HG03469 (cell line): ENCODE results near the gene OR6N1.

Source experiments
- ATAC-seq: cut with Tn5 transposase; IDR thresholded peaks from one replicate; pipeline ENCODE4 v1.9.1; 2021; ENCODE audit warnings: mild to moderate bottlenecking, moderate library complexity, moderate number of reproducible peaks; ENCODE audit not compliant: unreplicated experiment

Gene OR6N1, protein sequence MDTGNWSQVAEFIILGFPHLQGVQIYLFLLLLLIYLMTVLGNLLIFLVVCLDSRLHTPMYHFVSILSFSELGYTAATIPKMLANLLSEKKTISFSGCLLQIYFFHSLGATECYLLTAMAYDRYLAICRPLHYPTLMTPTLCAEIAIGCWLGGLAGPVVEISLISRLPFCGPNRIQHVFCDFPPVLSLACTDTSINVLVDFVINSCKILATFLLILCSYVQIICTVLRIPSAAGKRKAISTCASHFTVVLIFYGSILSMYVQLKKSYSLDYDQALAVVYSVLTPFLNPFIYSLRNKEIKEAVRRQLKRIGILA

DNA sequence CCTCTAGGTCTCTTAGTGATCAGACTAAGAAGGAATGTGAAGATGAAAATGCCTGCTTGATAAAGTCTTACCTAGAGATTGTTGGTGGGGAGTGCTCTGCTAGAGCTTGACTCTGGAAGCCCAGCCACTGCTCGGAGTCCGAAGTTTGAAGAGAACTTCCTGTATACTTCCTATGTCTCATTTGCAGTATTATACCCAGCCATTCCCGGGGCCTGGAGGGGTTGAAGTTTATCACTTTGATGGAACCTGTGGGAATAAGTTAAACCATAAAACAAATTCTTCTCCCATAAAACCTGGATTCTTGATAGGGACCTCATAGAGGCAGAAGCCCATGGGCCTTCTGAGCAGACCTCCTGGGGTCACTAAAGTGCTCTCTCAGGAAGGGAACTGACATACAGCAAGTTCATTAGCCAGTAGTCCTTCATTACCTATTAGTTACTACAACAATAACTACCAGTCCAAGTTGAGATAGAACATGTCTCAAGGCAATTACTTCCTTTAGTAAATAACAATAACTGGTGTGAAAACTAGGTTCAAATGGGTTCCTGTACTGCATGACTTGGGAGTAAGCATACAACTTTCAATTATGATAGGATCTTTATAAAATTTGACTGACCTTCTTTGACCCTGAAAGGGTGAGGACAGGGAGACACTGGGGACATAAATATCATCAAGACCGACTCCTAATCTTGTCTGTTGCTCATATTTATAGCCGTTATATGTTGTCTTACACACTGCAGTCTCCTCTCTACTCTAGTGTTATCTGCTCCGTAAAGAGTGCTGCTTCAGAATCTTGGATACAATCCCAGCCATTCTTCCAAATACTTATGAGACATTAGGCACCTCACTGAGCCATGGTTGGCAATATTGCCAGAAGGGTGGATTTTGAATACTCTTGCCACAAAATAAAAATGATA lies at the start of gene OR6N1:
Gene OR6N1, minus strand, starts transcription at position 246 of the 917 bp plus-strand sequence. CDS start 5,513 bp downstream, outside the sequence.
- ATAC-seq, result no peak

DNA sequence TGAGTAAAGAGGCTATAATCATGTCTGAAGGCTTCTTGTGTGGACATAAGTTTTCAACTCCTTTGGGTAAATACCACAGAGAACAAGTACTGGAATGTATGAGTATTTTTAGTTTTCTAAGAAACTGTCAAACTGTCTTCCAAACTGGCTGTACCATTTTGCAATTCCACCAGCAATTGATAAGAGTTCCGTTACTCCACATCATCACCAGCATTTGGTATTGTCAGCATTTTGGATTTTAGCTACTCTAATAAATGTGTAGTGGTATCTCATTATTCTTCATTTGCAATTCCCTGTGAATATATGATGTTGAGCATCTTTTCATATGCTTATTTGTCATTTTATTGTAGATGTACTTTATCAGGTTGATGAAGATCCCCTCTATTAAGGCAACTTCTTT lies 49.7 kb upstream of the OR6N1 start:
- no peak for ATAC-seq

DNA sequence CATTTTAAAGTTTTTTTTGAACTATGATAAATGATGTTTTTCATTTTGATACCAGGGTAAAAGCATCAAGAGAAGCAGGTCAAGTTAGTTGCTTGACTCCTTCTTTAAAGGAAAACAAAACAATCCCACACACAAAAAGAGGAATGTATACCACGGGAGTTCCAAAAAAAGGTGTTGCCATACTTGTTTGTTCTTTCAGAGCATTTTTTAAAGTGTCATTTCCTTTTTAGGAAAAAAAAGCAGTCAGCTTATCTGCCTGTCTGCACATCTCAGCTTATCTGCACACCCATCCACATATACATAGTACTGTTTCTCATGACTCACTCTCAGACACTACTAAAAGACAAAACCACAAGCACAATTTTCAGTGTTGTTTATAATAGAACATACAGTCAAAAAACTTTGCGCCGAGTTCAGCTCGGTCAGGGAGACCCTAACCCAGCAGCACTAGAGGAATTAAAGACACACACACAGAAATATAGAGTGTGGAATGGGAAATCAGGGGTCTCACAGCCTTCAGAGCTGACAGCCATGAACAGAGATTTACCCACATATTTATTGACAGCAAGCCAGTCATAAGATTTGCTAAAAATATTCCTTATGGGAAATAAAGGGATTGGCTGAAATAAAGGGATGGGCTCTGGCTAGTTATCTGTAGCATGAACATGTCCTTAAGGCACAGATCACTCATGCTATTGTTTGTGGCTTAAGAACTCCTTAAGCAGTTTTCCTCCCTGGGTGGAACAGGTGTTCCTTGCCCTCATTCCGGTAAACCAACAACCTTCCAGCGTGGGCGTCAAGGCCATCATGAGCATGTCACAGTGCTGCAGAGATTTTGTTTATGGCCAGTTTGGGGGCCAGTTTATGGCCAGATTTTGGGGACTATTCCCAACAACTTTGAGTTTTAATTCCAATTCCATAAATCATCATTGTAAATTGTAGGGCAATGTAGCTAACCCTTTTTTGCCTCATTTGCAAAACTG lies 47.8 kb upstream of the OR6N1 start:
- ATAC-seq, result peak; percentile 67

DNA sequence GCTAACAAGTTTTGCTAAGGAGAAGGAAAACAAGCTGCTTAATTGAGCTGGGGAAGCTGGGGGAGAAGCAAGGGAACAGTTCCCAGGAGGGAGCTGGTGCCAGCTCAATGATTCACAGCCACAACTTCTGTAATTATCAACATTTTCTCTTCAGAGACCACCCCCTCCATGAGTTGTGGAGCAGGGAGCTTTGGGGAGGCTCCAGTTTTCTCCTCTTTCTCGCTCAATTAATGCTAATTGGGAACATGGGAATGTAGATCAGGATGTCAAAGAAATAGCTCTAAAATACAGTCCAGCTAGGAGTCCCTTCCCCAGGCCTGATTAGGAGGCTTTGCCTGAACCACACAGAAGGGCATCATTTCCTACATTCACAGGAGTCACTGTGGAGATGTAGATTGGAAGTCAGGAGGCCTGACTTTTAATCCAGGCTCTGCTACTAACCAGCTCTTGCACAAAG lies 47.0 kb upstream of the OR6N1 start:
- no peak for ATAC-seq

DNA sequence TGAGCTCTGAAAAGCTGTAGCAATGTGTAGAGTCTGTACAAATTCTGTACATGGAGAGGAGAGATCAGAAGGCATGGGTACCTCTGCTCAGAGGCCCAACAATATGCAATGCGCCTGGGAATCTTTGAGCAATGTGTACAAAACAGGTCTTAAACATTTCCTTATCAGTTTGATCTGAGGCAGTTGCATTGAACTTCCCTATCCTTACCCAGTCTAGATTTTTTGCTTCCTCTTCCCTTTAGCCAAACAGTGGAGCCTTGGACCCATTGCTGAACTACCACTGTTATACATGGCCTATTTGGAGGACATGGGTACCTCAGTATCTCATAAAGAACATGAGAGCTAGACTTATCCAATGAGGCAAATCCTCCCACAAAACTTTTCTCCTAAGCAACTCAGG lies 46.6 kb upstream of the OR6N1 start:
- ATAC-seq, result no peak

DNA sequence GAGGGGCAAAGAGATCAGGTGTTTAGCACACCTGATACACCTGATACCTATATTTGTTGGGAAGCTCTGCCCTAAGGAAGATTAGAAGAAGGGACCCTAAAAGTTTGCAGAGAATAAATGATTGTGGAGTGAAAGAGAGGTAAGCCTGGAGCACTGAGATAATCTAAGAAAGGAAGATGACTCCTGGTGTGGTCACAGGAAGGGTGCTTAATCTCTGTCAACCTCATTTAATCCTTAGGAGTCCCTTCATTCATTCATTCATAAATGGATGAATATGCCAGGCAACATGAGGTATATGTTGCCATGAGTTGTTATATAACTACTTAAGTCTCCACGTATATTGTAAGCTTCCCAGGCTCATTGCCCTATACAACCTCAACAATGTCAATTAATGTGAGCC lies 43.0 kb upstream of the OR6N1 start:
- ATAC-seq, result no peak

DNA sequence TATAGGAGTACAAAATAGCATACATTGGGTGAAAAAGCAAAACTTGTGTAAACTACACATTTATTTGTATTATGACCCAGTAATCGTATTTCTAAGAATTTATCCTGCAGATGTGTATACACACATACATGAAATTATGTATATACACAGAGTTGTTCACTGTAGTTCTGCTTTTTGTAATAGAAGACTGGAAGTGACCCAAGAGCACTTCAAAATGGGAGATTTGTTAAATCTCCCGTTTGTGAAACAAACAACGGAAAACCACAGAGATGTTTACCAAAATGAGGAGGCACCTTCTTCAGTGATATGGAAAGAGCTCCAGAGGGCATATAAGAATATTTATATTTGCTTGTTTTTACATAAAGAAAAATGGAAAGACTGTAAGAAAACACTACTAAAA lies 41.2 kb upstream of the OR6N1 start:
- no peak for ATAC-seq

DNA sequence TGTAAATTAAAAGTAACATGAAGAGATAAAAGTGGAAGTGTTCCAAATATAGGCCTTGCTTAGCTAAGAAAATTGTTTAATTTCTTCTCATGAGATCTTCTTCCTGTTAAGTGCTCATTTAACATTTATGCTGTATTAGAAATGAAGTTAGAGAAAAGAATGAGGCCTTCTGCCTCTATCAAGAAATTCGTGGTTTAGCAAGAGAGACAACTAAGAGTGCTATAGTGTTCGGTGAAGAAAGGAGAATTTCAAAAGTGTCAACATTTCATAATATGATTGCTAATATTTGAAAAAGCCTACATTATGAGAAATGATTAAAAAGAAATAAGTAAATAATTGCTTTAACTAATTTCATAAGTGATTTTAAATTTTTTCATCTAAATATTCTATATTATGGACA lies 40.3 kb upstream of the OR6N1 start:
- ATAC-seq, result no peak

DNA sequence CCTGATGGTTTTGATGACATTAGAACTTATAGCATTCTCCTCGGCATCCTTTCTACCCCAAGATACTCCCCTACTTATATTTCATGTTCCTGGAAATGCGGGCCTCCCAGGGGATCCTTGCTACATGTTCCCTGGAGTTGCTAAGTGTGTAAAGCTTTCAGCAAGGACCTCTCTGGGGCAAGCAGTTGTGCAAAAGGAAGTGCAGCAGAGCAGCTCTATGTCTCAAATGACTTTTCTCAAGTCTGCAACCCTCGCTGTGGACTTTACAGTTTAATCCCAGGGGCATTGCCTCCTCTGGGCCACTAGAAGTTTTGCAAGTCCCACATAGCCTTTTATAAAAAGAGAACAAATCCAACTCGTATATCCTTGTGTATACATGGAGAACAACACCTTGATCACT lies 38.3 kb upstream of the OR6N1 start:
- no peak for ATAC-seq

DNA sequence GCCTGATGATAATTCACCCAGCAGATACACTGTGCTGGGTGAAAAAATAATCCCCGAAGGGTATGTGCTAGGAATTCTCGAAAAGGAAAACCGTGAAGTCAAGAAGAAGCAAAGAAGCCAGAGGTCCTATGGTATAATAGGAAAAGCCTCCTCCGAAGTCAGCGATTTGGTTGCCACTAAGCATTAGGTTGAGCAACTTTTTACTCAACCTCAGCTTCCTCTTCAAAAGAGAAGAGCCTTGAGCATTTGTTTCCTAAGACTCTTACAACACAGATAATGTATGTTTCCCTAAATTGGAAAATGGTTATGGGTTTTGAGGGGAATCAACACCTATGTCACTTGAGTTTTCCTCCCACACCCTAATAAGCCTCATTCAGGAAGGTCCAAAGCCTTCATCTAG lies 37.9 kb upstream of the OR6N1 start:
- no peak for ATAC-seq

DNA sequence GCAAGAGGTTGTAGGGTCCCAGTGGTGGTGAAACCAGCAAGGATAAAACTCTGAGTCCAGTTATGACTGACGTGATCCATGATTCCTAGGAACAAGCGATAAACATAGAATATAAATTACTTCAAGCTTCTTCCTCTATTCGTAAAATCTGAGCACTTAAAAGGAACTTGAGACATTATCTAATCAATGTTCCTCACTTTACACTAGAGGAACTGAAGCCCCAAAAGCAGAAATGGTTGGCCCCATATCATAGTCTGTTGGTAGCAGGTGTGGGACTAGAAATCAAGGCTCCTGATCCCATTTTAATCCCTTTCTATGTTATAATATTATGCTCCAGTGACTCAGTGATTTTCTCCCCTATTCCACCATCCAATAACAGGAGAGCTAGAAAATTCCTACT lies 37.3 kb upstream of the OR6N1 start:
- ATAC-seq, result no peak

DNA sequence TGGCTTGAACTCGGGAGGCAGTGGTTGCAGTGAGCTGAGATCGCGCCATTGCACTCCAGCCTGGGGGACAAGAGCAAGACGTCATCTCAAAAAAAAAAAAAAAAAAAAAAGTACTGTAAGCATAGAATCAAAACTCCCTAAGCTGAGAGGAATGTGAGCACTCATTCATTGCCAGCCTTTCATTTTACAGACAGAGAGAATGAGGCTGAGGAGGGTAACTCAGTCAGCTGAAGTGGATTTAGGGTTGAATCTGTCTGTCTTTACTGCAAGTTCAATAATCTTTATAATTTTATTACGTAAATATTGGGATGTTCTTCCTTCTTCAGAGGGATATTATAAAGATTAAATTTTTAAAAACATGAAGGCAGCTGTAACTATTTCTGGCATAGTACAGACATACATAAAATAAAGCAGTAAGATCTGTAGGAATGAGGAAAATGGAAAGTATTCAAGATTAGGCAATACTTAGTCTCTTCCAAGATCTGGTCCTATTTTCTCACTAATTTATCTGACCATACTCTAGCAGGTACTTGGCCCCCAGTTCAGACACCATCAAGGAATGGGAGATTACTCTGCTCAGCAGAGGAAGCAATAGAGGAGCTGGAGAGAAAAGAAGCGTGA lies 35.0 kb upstream of the OR6N1 start:
- ATAC-seq, result no peak

DNA sequence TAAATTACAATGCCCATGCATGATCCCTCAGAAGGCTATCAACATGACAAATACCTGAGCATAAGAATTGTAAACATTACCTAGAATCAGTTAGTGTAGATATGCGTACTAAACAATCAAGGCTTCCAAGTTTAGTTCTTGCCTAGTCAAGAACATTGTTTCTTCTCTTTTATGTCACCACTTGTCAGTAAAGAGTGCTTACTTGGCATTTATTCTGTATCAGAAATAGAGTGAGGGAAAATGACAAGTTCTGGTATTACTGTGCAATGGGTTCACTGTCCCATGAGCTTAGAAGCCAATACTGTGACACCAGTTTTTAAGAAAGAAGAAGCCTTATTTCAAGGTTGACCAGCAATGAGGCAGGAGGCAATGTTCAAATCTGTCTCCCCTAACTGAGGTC lies 31.7 kb upstream of the OR6N1 start:
- no peak for ATAC-seq

DNA sequence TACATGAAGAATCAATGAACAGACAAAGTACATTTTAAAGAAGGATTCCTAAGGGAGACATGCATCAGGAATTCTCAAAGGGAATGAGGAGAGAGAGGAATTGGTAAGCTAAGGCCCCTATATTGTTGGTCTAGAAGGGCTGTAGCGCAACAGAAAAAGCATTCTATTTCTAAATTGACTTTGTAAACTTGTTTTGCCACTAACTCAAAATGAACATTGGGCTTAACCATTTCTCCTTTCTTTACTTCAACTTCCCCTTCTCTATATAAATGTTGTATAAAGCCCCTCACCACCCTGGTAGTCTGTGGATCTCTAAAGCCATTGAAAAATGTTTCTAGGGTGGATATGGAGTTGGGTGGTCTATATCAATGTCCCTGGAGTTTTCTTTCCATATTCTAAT lies 29.4 kb upstream of the OR6N1 start:
- no peak for ATAC-seq

DNA sequence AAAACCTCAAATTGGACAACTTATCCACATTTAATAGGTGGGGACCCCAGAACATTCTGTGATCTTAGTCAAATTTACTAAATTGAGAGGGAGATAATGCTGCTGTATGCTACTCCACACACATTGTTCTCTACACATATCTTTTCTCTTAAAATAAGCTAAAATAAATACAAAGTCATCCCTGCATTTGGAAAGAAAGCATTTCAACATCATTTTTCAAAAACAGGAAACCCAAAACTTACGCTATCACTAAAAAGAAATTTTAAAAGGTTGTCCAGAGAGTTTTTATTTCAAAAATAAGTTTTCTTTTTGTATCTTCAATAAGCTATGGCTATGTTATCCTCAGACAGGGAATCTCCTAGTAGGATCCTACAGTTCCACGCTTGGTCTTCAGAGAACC lies 28.5 kb upstream of the OR6N1 start:
- no peak for ATAC-seq

DNA sequence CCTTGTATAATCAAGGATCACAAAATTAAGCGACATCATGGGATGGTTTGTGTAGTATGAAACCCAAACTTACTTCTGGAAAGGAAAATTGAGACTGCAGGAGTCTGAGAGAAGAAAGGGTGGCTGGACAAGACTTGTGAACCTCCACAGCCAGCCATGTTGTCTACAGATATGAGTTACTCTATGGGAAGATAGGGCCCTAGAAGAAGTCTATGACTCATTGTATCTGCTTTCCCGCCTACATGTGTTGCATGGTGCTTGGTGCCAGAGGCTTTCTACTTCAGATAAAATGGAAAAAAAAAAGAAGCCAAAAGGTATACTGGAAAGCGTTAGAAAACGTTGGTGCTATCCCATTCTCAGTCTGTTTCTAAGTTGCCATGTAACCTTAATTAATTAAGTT lies 27.7 kb upstream of the OR6N1 start:
- ATAC-seq, result no peak

DNA sequence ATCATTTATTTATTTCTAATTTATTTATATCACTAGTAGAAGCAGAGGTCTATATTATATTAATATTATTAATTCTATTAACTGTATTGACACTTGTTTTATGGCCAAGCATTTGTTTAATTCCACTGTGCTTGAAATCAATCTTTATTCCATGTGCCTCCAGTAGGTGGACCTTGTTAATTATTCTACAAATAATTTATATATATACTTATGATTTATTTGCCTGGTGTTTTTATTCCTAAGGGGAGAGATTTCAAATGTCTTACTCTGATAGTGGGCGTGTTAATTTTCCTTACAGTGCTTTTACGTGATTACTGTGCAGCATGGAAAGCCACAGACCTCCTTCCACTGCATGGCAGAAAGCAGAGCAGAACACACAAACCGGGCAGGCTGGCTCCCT lies 26.5 kb upstream of the OR6N1 start:
- no peak for ATAC-seq

DNA sequence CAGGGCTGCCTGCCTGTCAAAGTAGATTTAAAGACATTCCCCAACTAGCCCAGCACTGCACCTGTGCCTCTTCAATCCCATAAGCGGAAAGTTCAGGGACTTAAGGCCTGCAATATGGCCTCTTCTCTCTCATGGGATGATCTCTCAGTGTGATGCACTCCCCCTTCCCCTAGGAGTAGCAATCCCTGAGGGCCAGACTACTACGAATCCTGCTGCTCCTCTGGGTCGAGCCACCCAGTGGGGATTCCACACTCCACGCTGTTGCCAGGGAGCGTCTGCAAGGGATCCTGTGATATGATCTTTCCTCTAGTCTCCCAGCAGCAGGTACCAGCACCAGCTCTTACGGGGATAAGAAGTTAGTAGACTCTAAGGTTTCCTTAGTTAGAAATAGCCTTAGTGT lies 22.3 kb upstream of the OR6N1 start:
- ATAC-seq, result no peak

DNA sequence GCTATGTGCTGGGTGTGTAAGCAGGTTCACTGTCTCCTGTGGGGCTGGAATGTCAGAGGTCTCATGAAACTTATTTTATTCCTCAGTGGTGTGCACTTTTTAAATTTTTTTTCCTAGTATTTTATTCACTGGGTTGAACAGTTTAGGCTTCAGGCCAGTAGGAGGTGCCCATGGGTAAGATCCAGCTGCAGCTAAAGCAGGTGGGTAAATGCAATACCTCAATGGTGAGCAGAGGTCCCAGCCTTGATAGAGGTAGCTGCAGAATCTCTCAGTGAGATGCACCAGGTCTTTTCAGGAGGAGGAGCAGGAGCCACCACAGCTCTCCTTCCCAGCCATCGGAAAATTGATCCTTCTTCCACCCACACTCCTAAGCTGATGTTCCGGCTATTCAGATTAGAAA lies 21.6 kb upstream of the OR6N1 start:
- ATAC-seq, result no peak

DNA sequence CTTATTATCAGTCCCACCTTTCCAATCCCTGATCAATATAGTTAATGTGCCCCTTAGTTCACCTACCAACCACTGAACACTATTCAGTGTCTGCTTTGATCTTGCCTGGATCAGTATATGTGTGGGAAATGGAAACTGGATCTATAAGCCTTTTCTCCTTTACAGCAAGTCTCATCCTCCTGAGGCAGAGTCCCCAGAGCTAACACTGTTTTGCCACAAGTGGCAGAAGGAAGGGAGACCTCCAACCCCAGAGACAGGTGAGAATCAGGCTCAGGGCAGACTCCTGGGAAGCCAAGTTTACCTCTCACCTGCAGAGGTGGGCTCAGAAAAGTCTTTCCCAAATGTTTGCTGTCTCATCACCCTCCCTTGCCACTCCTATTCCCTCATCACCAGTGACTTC lies 9.1 kb upstream of the OR6N1 start, which contains the start of gene OR6N2:
Gene OR6N2, minus strand, starts transcription at position 101 of the 400 bp plus-strand sequence. CDS start 3,569 bp downstream, outside the sequence.
- no peak for ATAC-seq
